Spleen (tissue), 11 donors: ENCODE data around the gene MYLK2. TPM values are rescaled to one million over a fixed set of nuclear protein-coding genes. Genes with fewer than 3 reads are reported as not detected.

Experiments
- DNase-seq: peaks from one replicate; pipeline ENCODE4 v3.0.0-alpha.2; 2020
- H3K27ac ChIP-seq, 8 donors: fragments of 200-600 bp; sonication (generic) in 7 of 8; 1 replicate in 4 of 8; 2 replicates in 4 of 8; pipeline versions ENCODE4 v1.5.0 to v1.8.0; 2016 to 2021; ENCODE audit warnings: inconsistent platforms in 4 of 8, mild to moderate bottlenecking in 4 of 8, moderate library complexity in 1 of 8
- H3K27me3 ChIP-seq, 7 donors: fragments of 200-600 bp; sonication (generic) in 6 of 7; replicated peaks in 1 of 7; 1 replicate in 4 of 7; 2 replicates in 3 of 7; pipeline versions ENCODE4 v1.5.0 to v1.8.0; 2016 to 2021; ENCODE audit warnings: inconsistent platforms in 3 of 7, mild to moderate bottlenecking in 1 of 7
- H3K36me3 ChIP-seq, 6 donors: fragments of 200-600 bp; sonication (generic) in 5 of 6; 1 replicate in 4 of 6; 2 replicates in 2 of 6; pipeline versions ENCODE4 v1.5.0 to v1.8.0; 2016 to 2021; ENCODE audit warnings: inconsistent platforms in 2 of 6
- H3K4me1 ChIP-seq, 6 donors: fragments of 200-600 bp; sonication (generic) in 5 of 6; 1 replicate in 3 of 6; 2 replicates in 3 of 6; pipeline versions ENCODE4 v1.5.0 to v1.8.0; 2016 to 2021; ENCODE audit warnings: inconsistent platforms in 3 of 6
- H3K4me3 ChIP-seq, 8 donors: fragments of 200-600 bp; sonication (generic) in 7 of 8; 1 replicate in 4 of 8; 2 replicates in 4 of 8; pipeline versions ENCODE4 v1.5.0 to v1.8.0; 2016 to 2021; ENCODE audit warnings: inconsistent platforms in 4 of 8, mild to moderate bottlenecking in 4 of 8, moderate library complexity in 2 of 8
- H3K9me3 ChIP-seq, 8 donors: fragments of 200-600 bp; sonication (generic) in 7 of 8; 1 replicate in 4 of 8; 2 replicates in 4 of 8; pipeline versions ENCODE4 v1.5.0 to v1.8.0; 2016 to 2021; ENCODE audit warnings: inconsistent platforms in 4 of 8
- CTCF ChIP-seq, 11 experiments: fragments of 200-600 bp in 7 of 11; fragments of 450-650 bp in 4 of 11; sonication (generic) in 4 of 11; IDR thresholded peaks in 8 of 11; conservative IDR thresholded peaks in 3 of 11; 1 replicate in 7 of 11; 2 replicates in 4 of 11; pipeline versions ENCODE4 v1.4.0 to v1.8.0; 2016 to 2021; ENCODE audit warnings: antibody characterized with exemption in 11 of 11, inconsistent platforms in 4 of 11, mild to moderate bottlenecking in 1 of 11
- POLR2A ChIP-seq, 3 donors: fragments of 450-650 bp; IDR thresholded peaks; one replicate each; pipeline ENCODE4 v1.5.1; 2017; ENCODE audit warnings: antibody characterized with exemption in 3 of 3, mild to moderate bottlenecking in 1 of 3
- POLR2AphosphoS5 ChIP-seq, 3 donors: sonication (generic); formaldehyde crosslinking; IDR thresholded peaks; one replicate each; pipeline ENCODE4 v1.5.1; 2017; ENCODE audit warnings: antibody characterized with exemption in 3 of 3
- WGBS, 5 donors: extraction: QIAGEN DNeasy Blood & Tissue Kit in 3 of 5; methylation state at CpG; one replicate each; pipeline versions ENCODE4 v1.1.5 to v1.1.7; 2013 to 2018; 5-methylcytosine and 5-hydroxymethylcytosine counted together
- intact Hi-C: fragments of 100-400 bp; cut with DNase I; formaldehyde crosslinking; loops from one replicate; pipeline ENCODE4 v1.15.0; 2023; ENCODE audit warnings: low total_unique reads
- polyA plus RNA-seq, 3 donors: library from polyadenylated mRNA; stranded (reverse); fragments of 200-250 nt; gene quantifications; one replicate each; pipeline ENCODE4 v1.2.1, GENCODE V29; 2013
- total RNA-seq, 7 donors: library from RNA; depleted of rRNA in 3 of 7; stranded (reverse); fragments of >200 nt in 3 of 7; fragmentation: NEBNext Ultra II Directional in 4 of 7; extraction: Animal tissue kit (Norgen Biotek cat#: 25700) in 4 of 7; gene quantifications; one replicate each; pipeline versions ENCODE4 v1.1.0 to v1.2.1, GENCODE V29; 2016 to 2021
- donor health status: healthy with polysubstance abuse.
- donor health status: DM: no; HTN: no; CAD: no; lungs with moderate emphysema.
- donor health status: DM: no; HTN: no; CAD: no.
- donor health status: Bipolar disorder and iron deficiency.
- donor health status: healthy.
- donor health status: DM: no; HTN: no; CAD: no.
- donor health status: DM: yes; HTN: yes; CAD: no.

MYLK2 gene
- total and polyA plus RNA-seq, 10 donors = 0.97 to 3.4 (median 2.0) TPM

- no peaks in the 10 kb centered on the region for H3K36me3 ChIP-seq
- intact Hi-C loops = no loop called here
- no peak for DNase-seq
- no peaks in the 10 kb centered on the region for H3K9me3 ChIP-seq
- H3K4me3 ChIP-seq = peak overlapping the region in 3 of 8 donors; percentile 16 to 43 (median 24)
- H3K4me1 ChIP-seq = peaks cover 0 to 70% (median 20%) of the 10 kb centered on the region in 6 donors
- peak overlapping the region in 4 of 8 donors; percentile 56 to 65 (median 62) for H3K27ac ChIP-seq
- H3K27me3 ChIP-seq = peaks cover 0 to 7% (median 0%) of the 10 kb centered on the region in 7 donors
- WGBS, 5 donors = 81 to 84% (median 82%) methylated on average over 5 of the region's 5 CpGs
- no peak for TF ChIP-seq CTCF (IDR thresholded peaks at IDR 0.05 in 8 of 11, conservative IDR thresholded peaks at IDR 0.05 in 3 of 11)
- TF ChIP-seq POLR2A (IDR thresholded peaks at IDR 0.05) = no peak
- TF ChIP-seq POLR2AphosphoS5 (IDR thresholded peaks at IDR 0.05) = no peak
Observed at GRCh38 chr20:31843881-31844280, 24.7 kb downstream of the MYLK2 start.

- peak overlapping the region in 6 of 8 donors; percentile 3 to 65 (median 58) for H3K27ac ChIP-seq
- no peaks in the 10 kb centered on the region for H3K9me3 ChIP-seq
- peaks cover 0 to 16% (median 4%) of the 10 kb centered on the region in 7 donors for H3K27me3 ChIP-seq
- TF ChIP-seq POLR2AphosphoS5 (IDR thresholded peaks at IDR 0.05) = no peak
- no peak for TF ChIP-seq CTCF (IDR thresholded peaks at IDR 0.05 in 8 of 11, conservative IDR thresholded peaks at IDR 0.05 in 3 of 11)
- TF ChIP-seq POLR2A (IDR thresholded peaks at IDR 0.05) = no peak
- WGBS, 5 donors = 79 to 91% (median 86%) methylated on average over 13 to 28 of the region's 28 CpGs
- intact Hi-C loops = no loop called here
- H3K4me1 ChIP-seq = peaks cover 0 to 63% (median 20%) of the 10 kb centered on the region in 6 donors
- no peak for DNase-seq
- H3K4me3 ChIP-seq = peak overlapping the region in 6 of 8 donors; percentile 6 to 43 (median 15)
- no peaks in the 10 kb centered on the region for H3K36me3 ChIP-seq
Observed at GRCh38 chr20:31844737-31845299, 25.7 kb downstream of the MYLK2 start.

GRCh38 chr20:31845300-31845863 is 26.2 kb downstream of the MYLK2 start, which contains the start of gene FOXS1:
Gene FOXS1 (minus strand): TSS chr20:31845604. CDS start chr20:31845542, 62 bp downstream.
- peaks cover 0 to 22% (median 4%) of the 10 kb centered on the region in 7 donors for H3K27me3 ChIP-seq
- H3K27ac ChIP-seq = peak within 1 kb of the TSS in 6 of 8 donors; percentile 3 to 65 (median 59)
- 65 to 82% (median 76%) methylated on average over 14 to 21 of the region's 21 CpGs for WGBS, 5 donors
- H3K4me1 ChIP-seq = peaks cover 0 to 63% (median 20%) of the 10 kb centered on the region in 6 donors
- no peaks in the 10 kb centered on the region for H3K36me3 ChIP-seq
- intact Hi-C loops = no loop called here
- H3K4me3 ChIP-seq = peak within 1 kb of the TSS in 6 of 8 donors; percentile 6 to 43 (median 15)
- DNase-seq = no peak
- TF ChIP-seq CTCF (IDR thresholded peaks at IDR 0.05 in 8 of 11, conservative IDR thresholded peaks at IDR 0.05 in 3 of 11) (no peak), POLR2AphosphoS5 (IDR thresholded peaks at IDR 0.05) (peak; percentile 20 to 67 (median 60))
- H3K9me3 ChIP-seq = no peaks in the 10 kb centered on the region

GRCh38 chr20:31846793-31847138 is 27.6 kb downstream of the MYLK2 start:
- intact Hi-C loops = no loop called here
- Histone ChIP-seq H3K36me3 (no peaks in the 10 kb centered on the region), H3K4me3 (no peak overlapping the region), H3K27me3 (peaks cover 0 to 33% (median 4%) of the 10 kb centered on the region in 7 donors), H3K9me3 (no peaks in the 10 kb centered on the region), H3K27ac (no peak overlapping the region), H3K4me1 (peaks cover 0 to 50% (median 16%) of the 10 kb centered on the region in 6 donors)
- 73 to 83% (median 76%) methylated on average over 3 of the region's 3 CpGs for WGBS, 5 donors
- no peak for DNase-seq
- TF ChIP-seq POLR2AphosphoS5 (IDR thresholded peaks at IDR 0.05) = no peak
- TF ChIP-seq CTCF (IDR thresholded peaks at IDR 0.05 in 8 of 11, conservative IDR thresholded peaks at IDR 0.05 in 3 of 11) = peak in 6 of 11 experiments; percentile 0 to 64 (median 38)
- no peak for TF ChIP-seq POLR2A (IDR thresholded peaks at IDR 0.05)
